T-helper 2 cell (primary cell): Measurements from ENCODE around the gene RNF121.

ENCODE experiments used
- DNase-seq, 5 experiments: peaks; one replicate each; pipeline versions ENCODE4 v3.0.0 to v3.0.0-alpha.2; 2012 to 2022

RNF121 gene

GRCh38 chr11:71991494-71991893 is 62.6 kb downstream of the RNF121 start:
- DNase-seq = no peak

GRCh38 chr11:71992136-71992730 is 63.4 kb downstream of the RNF121 start:
- DNase-seq = peak in 1 of 5 experiments; percentile 29

- no peak for DNase-seq
Measured at GRCh38 chr11:71994786-71995185, 65.9 kb downstream of the RNF121 start.

GRCh38 chr11:71995726-71996291 is 67.0 kb downstream of the RNF121 start:
- DNase-seq = no peak

- no peak for DNase-seq
Measured at GRCh38 chr11:71996517-71996916, 67.7 kb downstream of the RNF121 start.

GRCh38 chr11:71996946-71997345 is 68.1 kb downstream of the RNF121 start:
- DNase-seq = peak in 1 of 5 experiments; percentile 22

- DNase-seq = no peak
Measured at GRCh38 chr11:71997594-71997993, 68.7 kb downstream of the RNF121 start.

- no peak for DNase-seq
Measured at GRCh38 chr11:71998061-71998460, 69.2 kb downstream of the RNF121 start.

GRCh38 chr11:71998649-71999310 is 69.9 kb downstream of the RNF121 start, which contains the start of gene IL18BP:
TSS of gene IL18BP (plus strand) at chr11:71998909. CDS start at chr11:71999985, 1,076 bp downstream.
- peak in 2 of 5 experiments; percentile 15 to 83 for DNase-seq

GRCh38 chr11:71999362-71999761 is 70.5 kb downstream of the RNF121 start:
- DNase-seq = no peak

- DNase-seq = no peak
Measured at GRCh38 chr11:71999798-72000197, 71.0 kb downstream of the RNF121 start.

GRCh38 chr11:72000202-72000867 is 71.5 kb downstream of the RNF121 start:
- DNase-seq = no peak

- DNase-seq = no peak
Measured at GRCh38 chr11:72001285-72001684, 72.4 kb downstream of the RNF121 start.

GRCh38 chr11:72001834-72002591 is 73.2 kb downstream of the RNF121 start:
- DNase-seq = no peak

- DNase-seq = no peak
Measured at GRCh38 chr11:72002841-72003775, 74.3 kb downstream of the RNF121 start.

GRCh38 chr11:72003776-72004171 is 74.9 kb downstream of the RNF121 start:
- DNase-seq = no peak

GRCh38 chr11:72004515-72005346 is 75.9 kb downstream of the RNF121 start:
- DNase-seq = no peak

GRCh38 chr11:72005347-72006260 is 76.8 kb downstream of the RNF121 start:
- no peak for DNase-seq

GRCh38 chr11:72006309-72007088 is 77.7 kb downstream of the RNF121 start:
- no peak for DNase-seq
